D721Med (cell line): ENCODE measurements around the gene WDR45B.
"Not testable (repeated sequence)": the region's sequence is repeated elsewhere in the genome, so short reads cannot be mapped to it uniquely, and the experiment has no call there.

Experiments used
- DNase-seq: peaks from one replicate; pipeline ENCODE4 v3.0.0; 2011; ENCODE audit warnings: low spot score; ENCODE audit not compliant: insufficient read length
- FAIRE-seq: peaks from 2 replicates; lab custom pipeline; 2011; peaks lifted over from hg19 to GRCh38; lab: Jason Lieb, UNC
- CTCF ChIP-seq: IDR thresholded peaks from 2 replicates; pipeline ENCODE4 v1.5.1; 2012; ENCODE audit warnings: mild to moderate bottlenecking, control low read depth; ENCODE audit not compliant: insufficient read depth; ENCODE audit errors: missing control alignments

Gene WDR45B

GRCh38 chr17:82657926-82658325 is 9.7 kb upstream of the WDR45B start:
- DNase-seq (no peak), FAIRE-seq (no peak)
- no peak for TF ChIP-seq CTCF

GRCh38 chr17:82656266-82656665 is 8.0 kb upstream of the WDR45B start:
- FAIRE-seq (no peak), DNase-seq (no peak)
- no peak for TF ChIP-seq CTCF

GRCh38 chr17:82655523-82655922 is 7.3 kb upstream of the WDR45B start:
- DNase-seq = no peak
- TF ChIP-seq CTCF = no peak
- FAIRE-seq = no peak

GRCh38 chr17:82655038-82655479 is 6.8 kb upstream of the WDR45B start:
- no peak for DNase-seq
- FAIRE-seq = no peak
- TF ChIP-seq CTCF = no peak

GRCh38 chr17:82654611-82655010 is 6.4 kb upstream of the WDR45B start:
- not testable (repeated sequence) for DNase-seq, FAIRE-seq

- FAIRE-seq (no peak), DNase-seq (no peak)
- no peak for TF ChIP-seq CTCF
Observed at GRCh38 chr17:82653651-82654528, 5.6 kb upstream of the WDR45B start.

- FAIRE-seq (no peak), DNase-seq (no peak)
- TF ChIP-seq CTCF = no peak
Observed at GRCh38 chr17:82650723-82651122, 2.5 kb upstream of the WDR45B start.
